Pericardium fibroblast (primary cell): Measurements from ENCODE around the gene RAET1L. TPM values are rescaled to one million over a fixed set of nuclear protein-coding genes. Genes with fewer than 3 reads are reported as not detected.

ENCODE experiments used
- total RNA-seq: library from RNA; depleted of rRNA; stranded (reverse); fragments of >200 nt; gene quantifications from 2 replicates; pipeline ENCODE4 v1.2.3, GENCODE V29; 2015

RAET1L gene, protein sequence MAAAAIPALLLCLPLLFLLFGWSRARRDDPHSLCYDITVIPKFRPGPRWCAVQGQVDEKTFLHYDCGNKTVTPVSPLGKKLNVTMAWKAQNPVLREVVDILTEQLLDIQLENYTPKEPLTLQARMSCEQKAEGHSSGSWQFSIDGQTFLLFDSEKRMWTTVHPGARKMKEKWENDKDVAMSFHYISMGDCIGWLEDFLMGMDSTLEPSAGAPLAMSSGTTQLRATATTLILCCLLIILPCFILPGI
- not detected in 2 replicates for total RNA-seq

DNA sequence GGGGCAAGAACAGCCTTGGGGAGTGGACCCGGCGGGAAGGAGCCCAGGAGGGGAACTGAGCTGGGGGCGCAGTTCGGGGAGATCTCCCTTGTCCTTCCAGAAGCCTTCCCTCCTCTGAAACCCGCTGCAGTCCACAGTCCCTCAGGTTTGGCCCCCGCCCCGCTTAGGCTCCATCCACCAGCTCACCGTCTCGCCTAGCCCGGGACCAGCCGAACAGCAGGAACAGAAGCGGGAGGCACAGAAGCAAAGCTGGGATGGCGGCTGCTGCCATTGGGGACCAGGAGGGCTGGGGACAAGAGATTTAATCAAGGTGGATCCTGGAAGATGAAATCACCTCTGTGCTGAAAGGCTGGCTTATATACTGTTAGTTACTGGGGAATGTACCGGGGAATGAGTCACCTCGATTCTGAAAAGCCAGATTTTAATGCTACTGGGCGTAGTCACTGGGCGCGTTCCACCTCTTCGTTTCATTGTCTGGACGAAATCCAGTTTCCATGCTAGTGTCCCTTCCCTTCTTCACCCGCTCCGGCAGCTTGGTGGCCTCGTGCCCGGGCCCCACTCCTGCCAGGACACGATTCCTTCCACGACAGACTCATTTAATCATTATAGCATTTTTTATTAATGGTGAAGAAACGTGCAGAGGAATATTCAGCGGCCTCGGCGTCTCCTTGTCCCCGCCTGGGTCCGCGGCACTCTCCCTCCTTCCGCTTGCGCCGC lies at the start of gene RAET1L:
Gene RAET1L (minus strand): TSS at position 332 of the 717 bp plus-strand sequence. CDS start 61 bp downstream, at position 271.

GRCh38 chr6:150068720-150069648 lies 43.7 kb upstream of the RAET1L start, which contains the start of gene ULBP3:
ULBP3 (minus strand) TSS chr6:150069121; CDS start chr6:150069066, 55 bp downstream.

Other genes with a start within 250 kb of the RAET1L start
- 37.9 and 42.0 TPM in 2 replicates for gene LRP11, start 161.2 kb downstream of the RAET1L start, total RNA-seq
- 0.23 TPM in 1 of 2 replicates, not detected in the other for gene RAET1E, start 127.4 kb downstream of the RAET1L start, total RNA-seq
- 0.82 TPM in 1 of 2 replicates, not detected in the other for gene RAET1G, start 102.4 kb downstream of the RAET1L start, total RNA-seq
- 0.94 and 4.8 TPM in 2 replicates for gene ULBP2, start 83.5 kb downstream of the RAET1L start, total RNA-seq
- gene ULBP1, start 61.6 kb downstream of the RAET1L start, total RNA-seq: 2.0 and 2.1 TPM in 2 replicates
- gene ULBP3, start 43.6 kb upstream of the RAET1L start, total RNA-seq: 6.9 and 7.1 TPM in 2 replicates
- gene PPP1R14C, start 117.5 kb upstream of the RAET1L start, total RNA-seq: not detected in 2 replicates